NCI-H1105 (cell line): ENCODE measurements around the gene MEIOSIN.
"Not testable (repeated sequence)": the region's sequence is repeated elsewhere in the genome, so short reads cannot be mapped to it uniquely, and the experiment has no call there.

Source experiments
- DNase-seq: peaks from one replicate; lab custom pipeline; 2025; lab: John Stamatoyannopoulos, UW

The MEIOSIN gene

GRCh38 chr19:45733160-45733810 is at the start of gene MEIOSIN:
TSS of gene MEIOSIN (plus strand) at chr19:45733439. CDS start at chr19:45735377, 1,938 bp downstream.
- no peak for DNase-seq

- not testable (repeated sequence) for DNase-seq
Observed at GRCh38 chr19:45685045-45685444, 48.2 kb upstream of the MEIOSIN start.

- no peak for DNase-seq
Observed at GRCh38 chr19:45687599-45687998, 45.6 kb upstream of the MEIOSIN start.

- DNase-seq = peak; percentile 94
Observed at GRCh38 chr19:45691516-45692186, 41.6 kb upstream of the MEIOSIN start, which contains the start of gene SNRPD2. TSS of gene SNRPD2 (minus strand) at chr19:45691953. CDS start at chr19:45691888, 65 bp downstream.

GRCh38 chr19:45692187-45693105 is 40.8 kb upstream of the MEIOSIN start, which contains the start of gene QPCTL:
TSS of gene QPCTL (plus strand) at chr19:45692666. CDS start at chr19:45692704, 38 bp downstream.
- DNase-seq = peak; percentile 100

- peak; percentile 48 for DNase-seq
Observed at GRCh38 chr19:45693106-45693788, 40.0 kb upstream of the MEIOSIN start.

GRCh38 chr19:45701676-45702075 is 31.6 kb upstream of the MEIOSIN start:
- no peak for DNase-seq

- no peak for DNase-seq
Observed at GRCh38 chr19:45705115-45705514, 28.1 kb upstream of the MEIOSIN start.

GRCh38 chr19:45705710-45706415 is 27.4 kb upstream of the MEIOSIN start:
- no peak for DNase-seq

- no peak for DNase-seq
Observed at GRCh38 chr19:45710356-45711130, 22.7 kb upstream of the MEIOSIN start.

- no peak for DNase-seq
Observed at GRCh38 chr19:45711851-45712698, 21.2 kb upstream of the MEIOSIN start.

GRCh38 chr19:45712699-45713067 is 20.6 kb upstream of the MEIOSIN start:
- DNase-seq = no peak

- no peak for DNase-seq
Observed at GRCh38 chr19:45713141-45713540, 20.1 kb upstream of the MEIOSIN start.

- no peak for DNase-seq
Observed at GRCh38 chr19:45715139-45715538, 18.1 kb upstream of the MEIOSIN start.

- DNase-seq = peak; percentile 2
Observed at GRCh38 chr19:45716359-45717130, 16.7 kb upstream of the MEIOSIN start.

GRCh38 chr19:45717131-45717982 is 15.9 kb upstream of the MEIOSIN start:
- DNase-seq = peak; percentile 100

GRCh38 chr19:45717983-45718650 is 15.1 kb upstream of the MEIOSIN start:
- no peak for DNase-seq
